Tibial nerve (tissue), 4 donors: ENCODE measurements around the gene MLX. TPM values are rescaled to one million over a fixed set of nuclear protein-coding genes. Genes with fewer than 3 reads are reported as not detected.
"Not testable (repeated sequence)": the region's sequence is repeated elsewhere in the genome, so short reads cannot be mapped to it uniquely, and the experiment has no call there.

ENCODE experiments used
- DNase-seq, 2 donors: peaks; one replicate each; pipeline ENCODE4 v3.0.0-alpha.2; 2019; ENCODE audit warnings: low spot score in 2 of 2
- H3K27ac ChIP-seq, 4 donors: fragments of 200-600 bp; sonication (generic) in 3 of 4; one replicate each; pipeline ENCODE4 v1.5.1; 2017 to 2019; ENCODE audit warnings: mild to moderate bottlenecking in 1 of 4
- H3K27me3 ChIP-seq, 2 donors: fragments of 200-600 bp; sonication (generic) in 1 of 2; one replicate each; pipeline versions ENCODE4 v1.5.1 to v1.6.0; 2017 to 2019
- H3K36me3 ChIP-seq, 3 donors: fragments of 200-600 bp; sonication (generic); one replicate each; pipeline ENCODE4 v1.5.1; 2018 to 2019
- H3K4me1 ChIP-seq, 4 donors: fragments of 200-600 bp; sonication (generic) in 3 of 4; one replicate each; pipeline ENCODE4 v1.5.1; 2017 to 2019
- H3K4me3 ChIP-seq, 4 donors: fragments of 200-600 bp; sonication (generic) in 3 of 4; one replicate each; pipeline ENCODE4 v1.5.1; 2017 to 2019; ENCODE audit warnings: mild to moderate bottlenecking in 1 of 4, moderate library complexity in 1 of 4
- H3K9me3 ChIP-seq, 4 donors: fragments of 200-600 bp; sonication (generic) in 3 of 4; one replicate each; pipeline ENCODE4 v1.5.1; 2017 to 2019
- CTCF ChIP-seq, 5 experiments: fragments of 200-600 bp in 3 of 5; fragments of 450-650 bp in 2 of 5; sonication (generic) in 3 of 5; IDR thresholded peaks; one replicate each; pipeline ENCODE4 v1.5.1; 2016 to 2019; ENCODE audit warnings: antibody characterized with exemption in 5 of 5, mild to moderate bottlenecking in 3 of 5, moderate library complexity in 2 of 5
- EP300 ChIP-seq, 2 donors: sonication (generic); formaldehyde crosslinking; IDR thresholded peaks; one replicate each; pipeline ENCODE4 v1.6.1; 2017; ENCODE audit warnings: antibody characterized with exemption in 2 of 2, mild to moderate bottlenecking in 1 of 2
- POLR2A ChIP-seq, 2 donors: fragments of 450-650 bp; IDR thresholded peaks; one replicate each; pipeline ENCODE4 v1.6.1; 2017; ENCODE audit warnings: antibody characterized with exemption in 2 of 2, mild to moderate bottlenecking in 2 of 2, moderate library complexity in 2 of 2
- WGBS, 2 donors: methylation state at CpG; one replicate each; pipeline ENCODE4 v1.1.5; 2018; 5-methylcytosine and 5-hydroxymethylcytosine counted together
- total RNA-seq, 4 donors: library from RNA; depleted of rRNA; stranded (reverse); fragments of >200 nt; gene quantifications; one replicate each; pipeline ENCODE4 v1.1.0, GENCODE V29; 2016

MLX gene
- total RNA-seq, 4 donors from 2014 or later, result 31.8 to 44.4 (median 39.1) TPM

- TF ChIP-seq POLR2A (IDR thresholded peaks at IDR 0.05), result no peak
- TF ChIP-seq CTCF (IDR thresholded peaks at IDR 0.05), result no peak
- TF ChIP-seq EP300 (IDR thresholded peaks at IDR 0.05), result no peak
- WGBS, 2 donors, result 72 to 78% methylated on average over 26 to 44 of the region's 45 CpGs
- Histone ChIP-seq H3K27ac (peak overlapping the region in 2 of 4 donors; percentile 82 to 92), H3K9me3 (no peaks in the 10 kb centered on the region), H3K27me3 (no peaks in the 10 kb centered on the region), H3K4me3 (peak overlapping the region in 2 of 4 donors; percentile 74 to 88), H3K36me3 (peaks cover 0 to 18% (median 0%) of the 10 kb centered on the region in 3 donors), H3K4me1 (peaks cover 0 to 40% (median 15%) of the 10 kb centered on the region in 4 donors)
- DNase-seq, result no peak
Measured at GRCh38 chr17:42553161-42553818, 13.6 kb upstream of the MLX start.

GRCh38 chr17:42553866-42554249, 13.0 kb upstream of the MLX start:
- Histone ChIP-seq H3K4me1 (peaks cover 0 to 34% (median 12%) of the 10 kb centered on the region in 4 donors), H3K9me3 (no peaks in the 10 kb centered on the region), H3K27me3 (no peaks in the 10 kb centered on the region), H3K4me3 (peak overlapping the region; percentile 67 to 88 (median 76)), H3K27ac (peak overlapping the region; percentile 75 to 92 (median 82)), H3K36me3 (peaks cover 0 to 14% (median 0%) of the 10 kb centered on the region in 3 donors)
- WGBS, 2 donors, result 56 to 70% methylated on average over 8 to 12 of the region's 16 CpGs
- TF ChIP-seq EP300 (IDR thresholded peaks at IDR 0.05), result no peak
- TF ChIP-seq CTCF (IDR thresholded peaks at IDR 0.05), result no peak
- no peak for TF ChIP-seq POLR2A (IDR thresholded peaks at IDR 0.05)
- no peak for DNase-seq

- Histone ChIP-seq H3K36me3 (peaks cover 0 to 14% (median 0%) of the 10 kb centered on the region in 3 donors), H3K27ac (peak overlapping the region; percentile 75 to 92 (median 82)), H3K27me3 (no peaks in the 10 kb centered on the region), H3K4me3 (peak overlapping the region; percentile 67 to 88 (median 76)), H3K9me3 (no peaks in the 10 kb centered on the region), H3K4me1 (peaks cover 0 to 33% (median 11%) of the 10 kb centered on the region in 4 donors)
- TF ChIP-seq CTCF (IDR thresholded peaks at IDR 0.05) (no peak), POLR2A (IDR thresholded peaks at IDR 0.05) (peak in 1 of 2 donors; percentile 70), EP300 (IDR thresholded peaks at IDR 0.05) (peak; percentile 57 to 92)
- 0 to 1% methylated on average over 38 to 67 of the region's 82 CpGs for whole genome bisulfite sequencing, 2 donors
- peak; percentile 74 to 77 for DNase-seq
Measured at GRCh38 chr17:42554250-42555121, 12.4 kb upstream of the MLX start.

- Histone ChIP-seq H3K36me3 (peaks cover 0 to 14% (median 0%) of the 10 kb centered on the region in 3 donors), H3K27me3 (no peaks in the 10 kb centered on the region), H3K4me3 (peak overlapping the region; percentile 67 to 88 (median 76)), H3K9me3 (no peaks in the 10 kb centered on the region), H3K27ac (peak overlapping the region; percentile 75 to 92 (median 82)), H3K4me1 (peaks cover 0 to 38% (median 11%) of the 10 kb centered on the region in 4 donors)
- WGBS, 2 donors, result 26 to 27% methylated on average over 4 of the region's 4 CpGs
- TF ChIP-seq EP300 (IDR thresholded peaks at IDR 0.05), result no peak
- TF ChIP-seq POLR2A (IDR thresholded peaks at IDR 0.05), result no peak
- no peak for TF ChIP-seq CTCF (IDR thresholded peaks at IDR 0.05)
- DNase-seq, result no peak
Measured at GRCh38 chr17:42555122-42555622, 11.7 kb upstream of the MLX start.

GRCh38 chr17:42555961-42556617, 10.8 kb upstream of the MLX start:
- not testable (repeated sequence) for H3K9me3 ChIP-seq, DNase-seq, H3K27me3 ChIP-seq, H3K4me3 ChIP-seq
- Histone ChIP-seq H3K27ac (peak overlapping the region in 1 of 4 donors; percentile 83), H3K4me1 (peaks cover 0 to 45% (median 11%) of the 10 kb centered on the region in 4 donors), H3K36me3 (peaks cover 0 to 14% (median 0%) of the 10 kb centered on the region in 3 donors)
- WGBS, 2 donors, result 50 to 56% methylated on average over 5 of the region's 5 CpGs
